GM18502 (cell line): ENCODE data around the gene LIN52.

Source experiments
- ATAC-seq: cut with Tn5 transposase; IDR thresholded peaks from one replicate; pipeline ENCODE4 v1.9.1; 2021; ENCODE audit warnings: mild to moderate bottlenecking; ENCODE audit not compliant: unreplicated experiment, poor library complexity

The LIN52 gene

DNA sequence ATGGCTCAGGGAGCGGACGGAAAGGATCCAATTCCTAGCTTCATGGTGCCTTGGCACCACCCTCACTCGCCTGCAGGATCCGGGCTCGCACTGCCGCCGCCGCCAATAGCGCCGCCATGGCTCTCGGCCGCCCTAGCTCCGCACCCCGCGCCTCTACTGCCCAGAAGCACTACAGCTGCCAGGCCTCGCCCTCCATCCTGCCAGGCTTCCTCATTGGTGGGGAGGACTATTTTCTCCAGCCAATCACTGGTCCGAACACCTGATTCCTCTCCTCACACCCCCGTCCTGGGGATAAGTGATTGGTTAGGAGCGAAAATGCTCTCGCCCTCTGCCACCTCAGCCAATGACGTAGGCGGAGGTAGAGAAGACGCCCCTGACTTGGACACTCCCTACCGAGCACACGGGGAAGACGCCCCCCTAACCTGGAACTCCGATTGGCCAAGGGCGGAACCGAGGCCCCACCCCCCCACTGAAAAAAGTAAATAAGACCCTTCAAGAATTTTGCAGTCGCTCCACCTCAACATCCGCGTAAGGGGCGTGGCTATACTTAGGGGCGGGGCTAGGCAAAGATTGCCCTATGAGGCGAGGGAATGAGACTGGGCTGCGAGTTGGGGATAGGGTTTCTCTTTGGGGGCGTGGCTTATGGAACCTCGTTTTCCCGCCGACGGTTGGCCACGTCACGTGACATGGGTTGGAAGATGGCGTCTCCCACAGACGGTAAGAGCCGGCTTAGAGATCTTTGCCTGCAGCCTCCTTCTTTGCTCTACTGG, at the start of gene LIN52, which contains the start of gene ALDH6A1:
Gene LIN52, plus strand, starts transcription at position 680 of the 770 bp plus-strand sequence. Its CDS starts 19 bp downstream, at position 699.
Gene ALDH6A1, minus strand, starts transcription at position 177 of the 770 bp plus-strand sequence. Its CDS starts 59 bp downstream, at position 118.
- peak; percentile 93 for ATAC-seq

DNA sequence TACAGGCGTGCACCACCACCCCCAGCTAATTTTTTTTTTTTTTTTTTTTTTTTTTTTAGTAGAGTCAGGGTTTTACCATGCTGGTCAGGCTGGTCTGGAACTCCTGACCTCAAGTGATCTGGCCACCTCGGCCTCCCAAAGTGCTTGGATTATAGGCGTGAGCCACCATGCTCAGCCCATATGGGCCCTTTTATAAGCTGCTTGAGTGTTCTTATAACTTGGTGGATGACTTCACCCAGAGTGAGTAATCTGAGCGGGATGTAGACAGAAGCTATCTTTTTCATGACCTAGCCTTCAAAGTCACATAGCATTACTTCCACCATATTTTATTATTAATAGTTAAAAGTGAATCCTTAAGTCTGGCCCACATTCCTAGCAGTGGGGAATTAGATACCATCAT, 49.2 kb upstream of the LIN52 start:
- ATAC-seq: no peak

DNA sequence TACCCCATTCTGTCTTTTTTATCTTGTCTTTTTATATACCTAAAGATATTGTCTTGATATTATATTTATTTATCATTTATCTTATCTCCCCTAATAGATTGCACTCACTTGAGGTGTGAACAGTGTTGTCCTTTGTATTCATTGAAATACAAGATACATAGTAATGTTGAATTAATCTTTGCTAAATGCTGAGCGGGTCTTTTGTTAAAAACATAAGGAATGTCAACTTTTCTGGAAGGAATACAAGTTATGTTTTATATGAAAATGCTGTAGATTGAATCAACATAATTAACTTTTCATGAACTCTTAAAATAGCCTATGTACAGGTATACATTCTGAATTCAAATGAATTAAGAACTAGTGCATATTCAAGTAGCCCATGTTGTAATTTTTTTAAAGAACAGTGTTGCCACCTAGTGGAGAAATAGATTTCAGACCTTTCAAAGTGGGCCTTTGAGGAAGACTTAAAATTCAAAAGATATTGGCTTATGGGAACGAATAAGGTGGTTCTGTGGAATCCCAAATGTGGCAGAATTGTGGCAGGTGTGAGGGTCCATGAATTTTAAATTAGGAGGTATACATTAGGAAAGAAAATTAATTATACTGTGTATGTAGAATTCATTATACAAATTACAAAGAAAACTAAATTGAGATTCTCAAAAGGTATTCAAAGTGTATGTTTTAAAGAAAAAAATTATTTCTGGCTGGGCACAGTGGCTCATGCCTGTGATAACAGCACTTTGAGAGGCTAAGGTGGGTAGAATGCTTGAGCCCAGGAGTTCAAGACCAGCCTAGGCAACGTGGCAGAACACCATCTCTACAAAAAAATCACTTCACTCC, 46.5 kb upstream of the LIN52 start:
- no peak for ATAC-seq

DNA sequence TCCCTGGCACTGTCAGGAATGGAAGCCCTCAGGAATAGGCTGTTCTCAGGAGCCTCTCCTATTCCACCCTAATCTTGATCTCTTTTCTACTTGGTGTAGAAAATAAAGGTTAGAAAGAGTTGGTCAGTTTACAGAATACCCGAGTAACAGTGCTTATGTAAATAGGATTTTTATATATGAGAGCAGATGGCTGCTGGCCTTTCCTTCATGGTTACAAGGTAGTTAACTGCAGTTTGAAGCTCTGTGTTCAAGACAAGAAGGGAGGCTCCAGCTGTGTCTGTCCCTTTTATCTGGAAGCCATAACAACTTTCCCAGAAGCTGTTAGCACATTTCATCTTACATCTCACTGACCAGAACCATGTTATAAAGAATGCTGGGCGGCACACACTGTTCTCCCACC, 42.5 kb upstream of the LIN52 start:
- ATAC-seq: no peak

GRCh38 chr14:74045522-74045921, 39.2 kb upstream of the LIN52 start:
- no peak for ATAC-seq

GRCh38 chr14:74048281-74048680, 36.5 kb upstream of the LIN52 start:
- no peak for ATAC-seq

GRCh38 chr14:74049876-74050495, 34.8 kb upstream of the LIN52 start:
- no peak for ATAC-seq

GRCh38 chr14:74062809-74063150, 22.0 kb upstream of the LIN52 start:
- no peak for ATAC-seq

- no peak for ATAC-seq
Observed at GRCh38 chr14:74064426-74064825, 20.3 kb upstream of the LIN52 start.

DNA sequence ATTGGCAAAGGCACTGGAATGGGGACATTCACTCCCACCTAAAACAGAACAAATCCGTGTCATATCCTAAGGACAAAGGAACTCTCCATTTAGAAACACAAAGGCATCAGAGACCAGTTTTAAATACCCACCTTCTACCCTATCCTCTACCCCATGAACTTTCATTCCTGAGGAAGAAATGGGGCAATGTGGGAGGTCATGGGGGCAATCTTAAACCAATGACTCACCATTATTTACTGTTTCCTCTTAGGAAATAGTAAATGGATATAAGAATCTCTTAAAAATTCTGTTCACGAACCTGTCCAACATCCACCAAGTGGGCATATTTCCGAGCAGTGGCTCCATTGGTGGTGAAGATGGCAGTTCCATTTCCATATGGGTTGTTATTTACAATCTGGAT, 19.9 kb upstream of the LIN52 start:
- ATAC-seq: no peak

DNA sequence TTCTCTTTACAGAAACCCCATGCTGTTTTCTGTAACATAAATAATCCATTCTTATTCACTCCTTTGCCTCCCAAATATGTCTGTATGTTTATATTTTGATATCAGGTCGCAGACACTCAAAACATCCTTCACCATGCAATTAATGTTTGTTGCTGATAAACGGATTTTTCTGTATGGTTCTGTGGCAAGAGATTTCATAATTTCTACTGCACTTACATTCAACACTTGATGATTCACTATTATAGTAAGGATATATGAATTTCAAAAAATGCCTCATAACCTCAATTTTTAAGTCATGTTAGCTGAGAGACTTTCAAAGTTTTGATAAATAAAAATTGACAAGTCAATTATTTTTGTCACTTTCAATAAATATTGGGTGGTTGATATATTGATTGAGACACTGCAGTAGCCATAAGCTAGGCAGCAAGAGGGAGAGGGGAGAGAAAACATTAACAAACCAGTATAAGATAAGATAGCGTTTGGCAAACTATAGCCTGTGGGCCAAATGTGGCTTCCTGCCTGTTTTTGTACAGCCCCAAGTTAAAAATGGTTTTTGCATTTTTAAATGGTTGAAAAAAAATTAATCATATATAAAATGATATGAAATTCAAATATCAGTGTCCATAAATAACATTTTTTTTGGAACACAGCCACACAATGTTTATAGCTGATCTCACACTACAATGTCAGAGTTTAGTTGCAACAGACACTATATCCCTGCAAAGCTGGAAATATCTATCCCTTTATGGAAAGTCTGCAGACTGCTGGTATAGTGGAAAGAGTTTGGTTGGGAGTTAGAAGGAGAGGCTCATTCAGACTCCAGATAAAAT, 18.8 kb upstream of the LIN52 start:
- no peak for ATAC-seq

- no peak for ATAC-seq
Observed at GRCh38 chr14:74077401-74077800, 7.4 kb upstream of the LIN52 start.

DNA sequence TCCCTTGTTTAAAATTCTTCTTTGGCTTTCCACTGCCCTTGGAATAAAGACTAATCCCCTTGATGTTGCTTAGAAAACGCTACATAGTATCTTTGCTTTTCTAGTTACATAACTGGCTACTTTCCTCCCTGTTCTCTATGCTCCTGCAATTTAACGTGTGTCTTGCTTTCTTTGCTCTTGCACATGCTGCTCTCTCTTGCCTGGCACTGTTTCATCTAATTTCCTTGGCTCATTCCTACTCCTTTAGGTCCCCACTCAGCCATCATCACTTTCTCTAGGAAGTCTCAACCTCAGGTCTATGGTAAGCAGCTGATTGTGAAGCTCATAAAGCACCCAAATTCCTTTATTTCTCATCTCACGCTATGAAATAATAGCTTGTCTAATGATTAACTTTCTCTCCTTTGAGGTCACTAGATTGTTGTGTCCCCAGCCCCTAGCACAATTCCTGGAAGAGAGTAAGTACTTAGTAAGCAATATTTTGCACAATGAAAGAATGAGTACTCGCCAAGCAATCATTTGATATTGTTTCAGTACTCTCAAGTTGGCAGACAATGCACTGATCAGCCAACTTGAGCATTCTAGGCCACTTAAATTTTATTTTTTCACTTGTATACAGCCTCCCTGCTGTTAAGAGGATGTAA, 3.8 kb upstream of the LIN52 start:
- no peak for ATAC-seq

DNA sequence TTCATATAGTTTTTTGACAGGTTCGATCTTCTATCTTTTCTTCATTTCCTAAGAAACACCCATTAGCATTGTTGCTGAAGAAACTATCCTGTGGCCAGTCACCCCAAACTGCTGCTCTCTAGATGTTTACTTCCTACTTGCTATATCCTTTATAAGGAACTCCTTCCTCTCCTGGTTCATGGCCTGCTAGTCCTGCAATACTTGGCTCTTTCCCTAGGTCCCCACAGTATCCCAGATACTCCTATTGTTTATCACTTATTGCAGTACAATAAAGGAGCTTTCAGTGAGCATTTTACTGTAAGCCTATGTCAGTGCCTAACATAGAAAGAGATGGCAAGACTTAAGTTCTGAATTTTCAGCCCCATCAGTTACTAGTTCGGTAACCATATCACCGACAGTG, 3.3 kb upstream of the LIN52 start:
- no peak for ATAC-seq

- no peak for ATAC-seq
Observed at GRCh38 chr14:74083161-74083560, 1.6 kb upstream of the LIN52 start.

DNA sequence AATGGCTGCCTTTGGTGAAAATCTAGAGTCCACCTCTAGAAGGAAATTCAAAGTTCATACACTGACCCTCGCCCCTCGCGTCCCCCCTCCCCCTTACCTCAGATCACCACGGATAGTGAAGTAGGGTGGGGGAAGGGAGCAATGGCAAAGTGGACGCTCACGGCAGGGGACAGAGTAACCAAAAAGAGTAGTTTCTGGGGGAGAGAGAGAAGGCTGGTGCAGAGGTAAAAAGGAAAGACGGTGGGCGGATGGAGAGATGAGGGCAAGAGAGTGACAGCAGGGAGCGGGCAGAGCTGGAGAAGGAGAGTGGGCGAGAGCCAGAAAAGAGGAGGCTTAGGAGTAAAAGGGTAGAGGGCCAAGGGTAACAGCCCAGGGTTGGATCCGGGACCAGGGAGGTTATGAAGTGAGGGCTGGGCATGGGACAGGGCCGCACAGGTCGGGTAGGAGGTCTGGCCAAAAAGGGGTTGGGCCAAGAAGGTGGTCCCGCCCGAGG, 926 bp upstream of the LIN52 start:
- ATAC-seq: no peak

- ATAC-seq: peak; percentile 3
Observed at GRCh38 chr14:74085047-74085637, 386 bp downstream of the LIN52 start.

GRCh38 chr14:74085828-74086227, 1.1 kb downstream of the LIN52 start:
- no peak for ATAC-seq
